Progenitor cell of endocrine pancreas (in vitro differentiated cells): Measurements from ENCODE around the gene MRPS12. TPM values are rescaled to one million over a fixed set of nuclear protein-coding genes. Genes with fewer than 3 reads are reported as not detected.
"Not testable (repeated sequence)": the region's sequence is repeated elsewhere in the genome, so short reads cannot be mapped to it uniquely, and the experiment has no call there.

Source experiments
- DNase-seq: peaks from one replicate; pipeline ENCODE4 v3.0.0; 2021; ENCODE audit warnings: low spot score; ENCODE audit not compliant: unreplicated experiment
- H3K27ac Mint-ChIP-seq: 2 replicates; pipeline ENCODE4 v1.8.0; 2021; ENCODE audit warnings: mild to moderate bottlenecking, moderate library complexity, mixed read lengths
- H3K27me3 Mint-ChIP-seq: 2 replicates; pipeline ENCODE4 v1.8.0; 2021; ENCODE audit warnings: mixed read lengths
- H3K36me3 Mint-ChIP-seq: 2 replicates; pipeline ENCODE4 v1.8.0; 2022; ENCODE audit warnings: mixed read lengths; ENCODE audit not compliant: insufficient read depth
- H3K4me1 Mint-ChIP-seq: 2 replicates; pipeline ENCODE4 v1.8.0; 2021; ENCODE audit warnings: low read depth, mixed read lengths
- H3K4me3 Mint-ChIP-seq: 2 replicates; pipeline ENCODE4 v1.8.0; 2021; ENCODE audit warnings: low read depth, mild to moderate bottlenecking, moderate library complexity, mixed read lengths
- H3K9me3 Mint-ChIP-seq: 2 replicates; pipeline ENCODE4 v1.8.0; 2021; ENCODE audit warnings: low read depth, mixed read lengths
- total RNA-seq: library from RNA; stranded (reverse); gene quantifications from 2 replicates; pipeline ENCODE4 v1.2.1, GENCODE V29; 2021
- TF ChIP-seq, protein P1 (sequence below): fragments of 200-600 bp; sonication (generic); IDR thresholded peaks from one replicate; pipeline ENCODE4 v1.5.0; 2021; ENCODE audit warnings: antibody characterized with exemption, mild to moderate bottlenecking; ENCODE audit not compliant: unreplicated experiment

The MRPS12 gene
- total RNA-seq, 1 donor from 2014 or later = 26.7 TPM

GRCh38 chr19:38931521-38931793, 713 bp downstream of the MRPS12 start:
- H3K27ac Mint-ChIP-seq = peak overlapping the region; percentile 99
- H3K36me3 Mint-ChIP-seq = peaks cover 33% of the 10 kb centered on the region
- peaks cover 10% of the 10 kb centered on the region for H3K9me3 Mint-ChIP-seq
- no peak for DNase-seq
- H3K27me3 Mint-ChIP-seq = no peaks in the 10 kb centered on the region
- H3K4me3 Mint-ChIP-seq = peak overlapping the region; percentile 99
- TF ChIP-seq, protein P1, sequence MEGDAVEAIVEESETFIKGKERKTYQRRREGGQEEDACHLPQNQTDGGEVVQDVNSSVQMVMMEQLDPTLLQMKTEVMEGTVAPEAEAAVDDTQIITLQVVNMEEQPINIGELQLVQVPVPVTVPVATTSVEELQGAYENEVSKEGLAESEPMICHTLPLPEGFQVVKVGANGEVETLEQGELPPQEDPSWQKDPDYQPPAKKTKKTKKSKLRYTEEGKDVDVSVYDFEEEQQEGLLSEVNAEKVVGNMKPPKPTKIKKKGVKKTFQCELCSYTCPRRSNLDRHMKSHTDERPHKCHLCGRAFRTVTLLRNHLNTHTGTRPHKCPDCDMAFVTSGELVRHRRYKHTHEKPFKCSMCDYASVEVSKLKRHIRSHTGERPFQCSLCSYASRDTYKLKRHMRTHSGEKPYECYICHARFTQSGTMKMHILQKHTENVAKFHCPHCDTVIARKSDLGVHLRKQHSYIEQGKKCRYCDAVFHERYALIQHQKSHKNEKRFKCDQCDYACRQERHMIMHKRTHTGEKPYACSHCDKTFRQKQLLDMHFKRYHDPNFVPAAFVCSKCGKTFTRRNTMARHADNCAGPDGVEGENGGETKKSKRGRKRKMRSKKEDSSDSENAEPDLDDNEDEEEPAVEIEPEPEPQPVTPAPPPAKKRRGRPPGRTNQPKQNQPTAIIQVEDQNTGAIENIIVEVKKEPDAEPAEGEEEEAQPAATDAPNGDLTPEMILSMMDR = no peak
- peaks cover 14% of the 10 kb centered on the region for H3K4me1 Mint-ChIP-seq

- no peak for DNase-seq
- TF ChIP-seq, protein P1 = peak; percentile 26
- Mint-ChIP-seq H3K9me3 (peaks cover 10% of the 10 kb centered on the region), H3K27me3 (no peaks in the 10 kb centered on the region), H3K27ac (no peak overlapping the region), H3K4me3 (peak overlapping the region; percentile 48), H3K4me1 (peaks cover 14% of the 10 kb centered on the region), H3K36me3 (peaks cover 33% of the 10 kb centered on the region)
Observed at GRCh38 chr19:38932425-38933179, 1.9 kb downstream of the MRPS12 start.

GRCh38 chr19:38933544-38933943, 2.8 kb downstream of the MRPS12 start:
- H3K27me3 Mint-ChIP-seq = no peaks in the 10 kb centered on the region
- H3K36me3 Mint-ChIP-seq = peaks cover 33% of the 10 kb centered on the region
- no peak overlapping the region for H3K27ac Mint-ChIP-seq
- no peak overlapping the region for H3K4me3 Mint-ChIP-seq
- peaks cover 14% of the 10 kb centered on the region for H3K4me1 Mint-ChIP-seq
- TF ChIP-seq, protein P1 = no peak
- peaks cover 10% of the 10 kb centered on the region for H3K9me3 Mint-ChIP-seq
- no peak for DNase-seq

DNA sequence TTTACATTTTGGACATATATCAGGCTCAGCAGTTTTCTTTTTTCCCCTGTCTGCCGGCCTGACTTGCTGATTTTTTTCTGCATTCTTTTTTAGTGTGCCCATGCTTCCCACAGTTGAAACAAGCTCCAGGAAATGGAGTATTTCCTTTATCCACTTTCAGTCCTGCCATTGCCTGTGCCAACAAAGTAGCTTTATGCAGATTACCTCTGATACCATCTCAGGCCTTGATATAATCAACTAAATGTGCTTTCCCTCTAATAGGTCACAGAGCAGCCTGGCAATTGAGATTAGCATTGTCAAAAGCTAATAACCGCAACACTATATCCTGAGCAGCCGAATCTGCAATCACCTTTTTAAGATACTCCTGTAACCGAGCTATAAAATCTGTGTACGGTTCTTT, 9.2 kb downstream of the MRPS12 start:
- Mint-ChIP-seq H3K36me3 (peaks cover 19% of the 10 kb centered on the region), H3K27ac (peak overlapping the region; percentile 45), H3K9me3 (peaks cover 5% of the 10 kb centered on the region), H3K4me3 (no peak overlapping the region), H3K4me1 (no peaks in the 10 kb centered on the region), H3K27me3 (peaks cover 3% of the 10 kb centered on the region)
- no peak for DNase-seq
- TF ChIP-seq, protein P1 = no peak

GRCh38 chr19:38941466-38941865, 10.7 kb downstream of the MRPS12 start:
- H3K27me3 Mint-ChIP-seq, H3K4me1 Mint-ChIP-seq, H3K9me3 Mint-ChIP-seq, DNase-seq, H3K27ac Mint-ChIP-seq, H3K4me3 Mint-ChIP-seq, H3K36me3 Mint-ChIP-seq: not testable (repeated sequence)

DNA sequence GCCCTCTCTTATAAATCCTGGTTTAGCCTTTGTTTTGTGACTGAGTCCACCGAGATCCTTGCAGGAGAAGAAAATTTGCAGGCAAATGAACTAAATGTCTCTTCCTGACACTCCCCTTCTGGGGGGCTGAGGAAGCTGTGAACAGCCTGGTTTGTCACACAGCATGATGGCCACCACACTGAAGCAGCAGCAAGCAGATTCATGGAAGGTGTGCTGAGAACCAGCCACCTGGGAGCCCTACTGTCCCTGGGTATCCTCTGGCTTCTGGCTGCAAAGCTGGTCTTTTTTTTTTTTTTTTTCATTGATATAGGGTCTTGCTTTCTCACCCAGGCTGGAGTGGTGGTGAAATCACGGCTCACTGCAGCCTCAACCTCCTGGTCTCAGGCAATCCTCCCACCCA, 11.2 kb downstream of the MRPS12 start:
- H3K4me1 Mint-ChIP-seq = no peaks in the 10 kb centered on the region
- DNase-seq = no peak
- no peak overlapping the region for H3K27ac Mint-ChIP-seq
- H3K27me3 Mint-ChIP-seq = peaks cover 3% of the 10 kb centered on the region
- no peak overlapping the region for H3K4me3 Mint-ChIP-seq
- peaks cover 10% of the 10 kb centered on the region for H3K36me3 Mint-ChIP-seq
- TF ChIP-seq, protein P1 = no peak
- no peaks in the 10 kb centered on the region for H3K9me3 Mint-ChIP-seq
